ENCODE results near the gene EFCAB11. TPM values are rescaled to one million over a fixed set of nuclear protein-coding genes. Genes with fewer than 3 reads are reported as not detected.
"Not testable (repeated sequence)": the region's sequence is repeated elsewhere in the genome, so short reads cannot be mapped to it uniquely, and the experiment has no call there.

EFCAB11 gene
- polyA plus RNA-seq, 6 donors from 2014 or later: 3.7 to 13.1 (median 7.4) TPM

DNA sequence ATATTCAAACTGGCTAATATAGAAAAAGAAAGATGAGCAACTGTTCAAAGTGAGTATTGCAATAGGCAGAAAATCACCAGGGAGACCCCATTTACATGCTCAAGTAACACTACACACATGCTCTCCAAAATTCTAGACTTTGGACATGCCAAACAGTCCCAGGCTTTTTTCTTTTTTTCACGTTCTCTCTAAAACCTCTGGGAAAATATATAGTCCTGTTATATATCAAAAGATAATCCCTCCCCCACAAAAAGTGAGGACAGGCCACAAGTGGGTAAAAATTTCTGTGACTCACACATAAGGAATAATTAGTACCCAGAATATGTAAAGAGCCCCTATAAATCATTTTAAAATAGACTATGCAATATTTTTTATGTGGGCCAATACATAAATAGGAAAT, 55.2 kb downstream of the EFCAB11 start:
- H3K27ac Mint-ChIP-seq: no peak overlapping the region
- peaks cover 0 to 5% of the 10 kb centered on the region in 2 donors for H3K36me3 Mint-ChIP-seq
- ATAC-seq (ENCODE audit: low read depth in 2 of 2) (no peak), DNase-seq (no peak)
- no peak overlapping the region for H3K4me3 Mint-ChIP-seq
- H3K9me3 Mint-ChIP-seq: no peaks in the 10 kb centered on the region
- peaks cover 0 to 7% (median 0%) of the 10 kb centered on the region in 3 donors for H3K4me1 Mint-ChIP-seq
- H3K27me3 Mint-ChIP-seq: no peaks in the 10 kb centered on the region

DNA sequence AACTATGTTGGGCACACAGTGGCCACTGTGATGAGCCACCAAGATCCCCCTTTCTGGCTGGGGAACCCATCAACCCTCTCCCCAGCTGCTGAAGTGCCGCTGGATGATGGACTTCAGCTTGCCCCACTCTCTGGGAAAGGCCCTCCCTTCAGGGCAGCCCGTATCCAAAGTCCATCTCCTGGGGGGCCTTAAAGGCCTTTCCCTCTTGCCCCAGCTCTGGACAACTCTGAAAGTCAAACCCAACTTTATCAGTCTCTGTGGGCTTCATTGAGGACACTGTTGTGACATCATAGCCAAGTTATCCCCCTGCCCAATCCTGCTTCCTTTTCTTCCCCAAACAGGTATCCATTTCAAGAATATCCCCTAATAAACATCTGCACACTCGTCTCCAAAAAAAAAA, 61.1 kb downstream of the EFCAB11 start:
- H3K9me3 Mint-ChIP-seq; ATAC-seq (ENCODE audit: low read depth in 2 of 2); H3K27me3 Mint-ChIP-seq; H3K4me1 Mint-ChIP-seq; DNase-seq; H3K27ac Mint-ChIP-seq; H3K4me3 Mint-ChIP-seq: not testable (repeated sequence)
- peaks cover 5 to 12% of the 10 kb centered on the region in 2 donors for H3K36me3 Mint-ChIP-seq

DNA sequence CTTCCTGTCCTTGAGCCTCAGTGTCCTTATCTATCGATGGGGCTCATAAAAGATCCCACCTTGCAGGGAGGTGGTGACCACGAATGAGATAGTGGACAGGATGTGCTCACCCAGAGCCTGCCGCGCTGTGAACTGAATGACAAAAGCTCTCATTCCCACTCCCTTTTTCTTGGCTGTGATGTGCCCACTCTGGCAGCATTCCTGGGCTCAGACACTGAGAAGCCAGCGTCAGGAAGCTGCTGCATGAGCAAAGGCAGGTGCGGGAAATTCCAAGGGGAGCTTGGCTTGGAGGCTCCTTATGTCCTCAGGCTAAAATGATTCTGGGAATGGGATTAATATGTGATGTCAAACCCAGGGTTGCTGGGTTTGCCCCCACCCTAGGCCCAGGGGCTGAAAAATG, 61.6 kb downstream of the EFCAB11 start:
- Mint-ChIP-seq H3K4me3 (no peak overlapping the region), H3K4me1 (no peaks in the 10 kb centered on the region), H3K36me3 (peaks cover 5 to 12% of the 10 kb centered on the region in 2 donors), H3K27ac (no peak overlapping the region), H3K27me3 (no peaks in the 10 kb centered on the region), H3K9me3 (peaks cover 0 to 8% (median 4%) of the 10 kb centered on the region in 7 donors)
- DNase-seq (no peak), ATAC-seq (ENCODE audit: low read depth in 2 of 2) (no peak)

DNA sequence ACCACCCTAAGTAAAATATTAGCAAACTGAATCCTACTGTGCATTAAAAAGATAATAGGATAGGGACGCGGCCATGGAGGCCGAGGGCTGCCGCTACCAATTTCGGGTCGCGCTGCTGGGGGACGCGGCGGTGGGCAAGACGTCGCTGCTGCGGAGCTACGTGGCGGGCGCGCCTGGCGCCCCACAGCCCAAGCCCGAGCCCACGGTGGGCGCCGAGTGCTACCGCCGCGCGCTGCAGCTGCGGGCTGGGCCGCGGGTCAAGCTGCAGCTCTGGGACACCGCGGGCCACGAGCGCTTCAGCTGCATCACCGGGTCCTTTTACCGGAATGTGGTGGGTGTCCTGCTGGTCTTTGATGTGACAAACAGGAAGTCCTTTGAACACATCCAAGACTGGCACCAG, 62.8 kb downstream of the EFCAB11 start:
- peaks cover 5 to 12% of the 10 kb centered on the region in 2 donors for H3K36me3 Mint-ChIP-seq
- not testable (repeated sequence) for DNase-seq; H3K9me3 Mint-ChIP-seq; H3K4me3 Mint-ChIP-seq; H3K4me1 Mint-ChIP-seq; ATAC-seq (ENCODE audit: low read depth in 2 of 2); H3K27ac Mint-ChIP-seq; H3K27me3 Mint-ChIP-seq

DNA sequence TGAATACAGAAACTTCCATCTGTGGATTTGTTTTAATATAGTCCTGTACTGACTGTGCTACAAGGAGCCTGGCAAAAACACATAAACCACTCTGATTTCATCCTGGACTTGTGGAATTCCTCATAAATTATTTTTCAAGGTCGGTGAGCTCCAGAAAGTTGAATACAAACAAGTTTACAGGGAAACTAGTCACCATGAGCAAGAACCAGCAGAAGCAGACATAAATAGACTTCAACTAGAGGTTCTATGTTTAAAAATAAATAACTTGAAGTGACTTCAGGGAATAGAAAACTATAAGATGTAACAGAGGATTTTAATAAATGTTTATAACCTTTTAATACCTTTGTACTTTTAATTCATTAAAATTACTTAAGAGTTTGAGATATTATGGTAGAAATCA, 63.5 kb downstream of the EFCAB11 start:
- Mint-ChIP-seq H3K36me3 (peaks cover 5 to 12% of the 10 kb centered on the region in 2 donors), H3K9me3 (peaks cover 0 to 8% (median 4%) of the 10 kb centered on the region in 7 donors), H3K27ac (no peak overlapping the region), H3K4me1 (no peaks in the 10 kb centered on the region), H3K4me3 (no peak overlapping the region), H3K27me3 (no peaks in the 10 kb centered on the region)
- no peak for DNase-seq
- ATAC-seq (ENCODE audit: low read depth in 2 of 2): no peak

DNA sequence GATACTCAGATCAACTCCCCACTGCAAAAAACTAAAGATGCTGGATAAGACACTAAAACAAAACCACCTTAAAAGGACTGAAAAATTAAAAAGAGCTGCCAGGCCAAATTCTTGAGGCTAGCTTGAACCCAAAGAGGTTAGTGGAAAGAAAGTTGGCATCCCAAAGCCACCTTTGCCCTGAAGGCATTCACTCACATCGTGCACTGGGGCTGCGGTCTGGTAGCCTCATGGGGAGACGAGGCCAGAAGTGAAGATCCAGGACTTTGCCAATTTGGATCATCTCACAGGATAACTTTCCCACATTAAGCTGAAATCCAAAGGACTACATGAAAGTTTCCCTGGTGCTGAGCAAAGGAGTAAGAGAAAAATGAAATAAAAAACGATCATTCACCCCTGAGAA, 63.9 kb downstream of the EFCAB11 start:
- Mint-ChIP-seq H3K27ac (no peak overlapping the region), H3K36me3 (peaks cover 5 to 8% of the 10 kb centered on the region in 2 donors), H3K27me3 (no peaks in the 10 kb centered on the region), H3K4me1 (peaks cover 0 to 2% (median 0%) of the 10 kb centered on the region in 3 donors), H3K9me3 (peaks cover 0 to 8% (median 4%) of the 10 kb centered on the region in 7 donors), H3K4me3 (no peak overlapping the region)
- ATAC-seq (ENCODE audit: low read depth in 2 of 2) (no peak), DNase-seq (no peak)

DNA sequence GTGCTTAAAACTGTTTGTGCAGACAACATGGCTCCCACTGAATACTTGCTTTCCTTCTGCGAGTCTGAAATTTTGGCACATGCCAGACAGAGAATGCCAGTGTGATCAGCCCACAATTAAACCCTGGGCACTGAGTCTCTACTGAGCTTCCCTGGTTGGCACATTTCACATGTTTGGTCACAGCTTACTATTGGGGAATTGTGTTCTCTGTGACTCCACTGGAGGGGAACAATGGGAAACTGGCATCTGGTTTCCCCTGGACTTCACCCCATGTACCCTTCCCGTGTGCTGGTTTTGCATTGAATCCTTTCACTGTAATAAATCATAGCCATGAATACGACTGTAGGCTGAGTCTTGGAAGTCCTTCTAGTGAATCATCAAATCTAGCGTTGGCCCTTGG, 64.9 kb downstream of the EFCAB11 start:
- DNase-seq (no peak), ATAC-seq (ENCODE audit: low read depth in 2 of 2) (no peak)
- Mint-ChIP-seq H3K27me3 (no peaks in the 10 kb centered on the region), H3K4me3 (no peak overlapping the region), H3K9me3 (peaks cover 0 to 8% (median 4%) of the 10 kb centered on the region in 7 donors), H3K36me3 (peaks cover 5 to 7% of the 10 kb centered on the region in 2 donors), H3K27ac (peak overlapping the region in 1 of 6 donors; percentile 40), H3K4me1 (peaks cover 0 to 4% (median 0%) of the 10 kb centered on the region in 3 donors)

DNA sequence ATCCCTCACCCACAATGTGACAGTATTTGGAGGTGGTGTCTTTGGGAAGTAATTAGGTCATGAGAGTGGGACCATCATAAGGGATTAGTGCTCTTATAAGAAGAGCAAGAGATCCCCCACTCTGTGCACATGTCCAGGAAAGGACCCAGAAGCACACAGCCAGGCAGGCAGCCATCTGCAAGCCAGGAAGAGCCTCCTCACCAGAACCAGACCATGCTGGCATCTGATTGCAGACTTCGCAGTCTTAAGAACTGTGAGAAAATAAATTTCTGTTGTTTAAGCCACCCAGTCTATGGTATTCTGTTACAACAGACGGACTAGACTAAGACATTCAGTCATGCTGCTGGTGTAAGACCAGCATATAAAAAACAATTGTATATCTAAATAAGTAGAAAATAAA, 69.8 kb downstream of the EFCAB11 start:
- H3K27me3 Mint-ChIP-seq: no peaks in the 10 kb centered on the region
- DNase-seq (no peak), ATAC-seq (ENCODE audit: low read depth in 2 of 2) (no peak)
- H3K27ac Mint-ChIP-seq: no peak overlapping the region
- H3K9me3 Mint-ChIP-seq: no peaks in the 10 kb centered on the region
- H3K4me3 Mint-ChIP-seq: no peak overlapping the region
- no peaks in the 10 kb centered on the region for H3K36me3 Mint-ChIP-seq
- H3K4me1 Mint-ChIP-seq: peaks cover 0 to 8% (median 7%) of the 10 kb centered on the region in 3 donors

DNA sequence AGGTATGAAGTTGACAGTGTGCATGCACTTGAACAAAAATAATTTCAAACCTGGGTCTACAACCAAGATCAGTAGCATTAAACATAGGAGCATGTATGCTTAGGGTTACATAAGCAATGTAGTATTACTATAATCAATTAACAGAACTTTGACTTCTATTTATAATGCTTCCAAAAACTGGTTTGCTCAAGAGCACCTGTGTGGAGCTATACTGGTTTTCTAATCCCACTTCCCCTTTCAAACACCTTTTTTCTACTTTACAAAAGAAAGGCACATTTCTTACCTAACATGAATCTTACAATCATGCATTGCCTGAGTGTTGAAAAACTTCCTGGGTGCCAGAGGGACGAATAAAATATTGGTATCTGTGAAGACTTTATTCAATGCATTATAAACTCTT, 72.7 kb downstream of the EFCAB11 start:
- Mint-ChIP-seq H3K4me1 (peaks cover 7 to 15% (median 13%) of the 10 kb centered on the region in 3 donors), H3K27ac (peak overlapping the region in 1 of 6 donors; percentile 35), H3K4me3 (no peak overlapping the region), H3K36me3 (no peaks in the 10 kb centered on the region), H3K27me3 (no peaks in the 10 kb centered on the region), H3K9me3 (no peaks in the 10 kb centered on the region)
- no peak for DNase-seq
- ATAC-seq (ENCODE audit: low read depth in 2 of 2): no peak

DNA sequence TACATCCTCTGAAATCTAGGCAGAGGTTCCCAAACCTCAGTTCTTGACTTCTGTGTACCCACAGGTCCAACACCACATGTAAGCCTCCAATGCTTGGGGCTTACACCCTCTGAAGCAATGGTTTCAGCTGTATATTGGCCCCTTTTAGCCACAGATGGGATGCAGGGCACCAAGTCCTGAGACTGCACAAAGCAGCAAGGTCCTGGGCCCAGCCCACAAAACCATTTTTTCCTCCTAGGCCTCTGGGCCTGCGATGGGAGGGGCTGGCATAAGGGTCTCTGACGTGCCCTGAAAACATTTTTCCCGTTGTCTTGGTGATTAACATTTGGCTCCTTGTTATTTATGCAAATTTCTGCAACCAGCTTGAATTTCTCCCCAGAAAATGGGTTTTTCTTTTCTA, 80.4 kb downstream of the EFCAB11 start:
- H3K27me3 Mint-ChIP-seq; H3K27ac Mint-ChIP-seq; H3K4me3 Mint-ChIP-seq; H3K4me1 Mint-ChIP-seq; ATAC-seq (ENCODE audit: low read depth in 2 of 2); DNase-seq: not testable (repeated sequence)
- peaks cover 18 to 21% of the 10 kb centered on the region in 2 donors for H3K36me3 Mint-ChIP-seq
- H3K9me3 Mint-ChIP-seq: peaks cover 0 to 26% (median 12%) of the 10 kb centered on the region in 7 donors

DNA sequence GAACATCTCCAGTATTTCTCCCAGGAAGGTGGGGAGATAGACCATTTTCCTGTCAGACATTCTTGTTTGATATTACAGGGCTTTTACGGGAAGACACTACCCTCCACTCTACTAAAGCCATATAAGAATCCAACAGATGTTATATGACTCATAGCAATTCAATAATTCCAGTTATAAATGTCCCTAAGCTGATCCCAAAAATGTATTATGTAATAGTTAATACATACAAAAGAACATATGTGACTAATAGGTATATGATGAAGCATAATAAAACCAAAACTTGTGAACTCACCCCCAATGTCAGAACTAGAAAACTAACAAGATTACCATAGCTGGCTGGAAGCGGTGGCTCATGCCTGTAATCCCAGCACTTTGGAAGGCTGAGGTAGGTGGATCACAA, 84.2 kb downstream of the EFCAB11 start:
- no peaks in the 10 kb centered on the region for H3K4me1 Mint-ChIP-seq
- H3K4me3 Mint-ChIP-seq: no peak overlapping the region
- H3K9me3 Mint-ChIP-seq: peaks cover 0 to 28% (median 20%) of the 10 kb centered on the region in 7 donors
- ATAC-seq (ENCODE audit: low read depth in 2 of 2): no peak
- no peak for DNase-seq
- no peaks in the 10 kb centered on the region for H3K27me3 Mint-ChIP-seq
- no peak overlapping the region for H3K27ac Mint-ChIP-seq
- peaks cover 13 to 14% of the 10 kb centered on the region in 2 donors for H3K36me3 Mint-ChIP-seq

DNA sequence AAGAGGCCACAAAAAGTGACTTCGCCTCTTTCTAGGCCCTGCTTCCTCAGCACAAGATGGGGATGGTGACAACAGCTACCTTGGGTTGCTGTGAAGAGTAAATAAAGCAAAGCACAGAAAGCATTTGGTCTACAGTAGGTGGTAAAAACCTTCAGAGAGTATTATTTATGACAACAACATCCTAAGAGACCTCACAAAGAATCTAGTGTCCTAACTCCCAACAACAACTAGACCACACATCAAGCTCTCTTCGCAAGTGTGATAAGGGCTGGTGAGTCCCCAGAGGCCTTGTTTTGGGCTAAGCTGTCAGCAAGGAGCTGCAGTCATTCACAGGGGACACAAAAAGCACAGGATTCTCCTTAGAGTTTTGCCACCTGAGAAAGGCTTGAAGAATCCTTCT, 84.9 kb downstream of the EFCAB11 start:
- peaks cover 0 to 24% (median 18%) of the 10 kb centered on the region in 7 donors for H3K9me3 Mint-ChIP-seq
- H3K27ac Mint-ChIP-seq: no peak overlapping the region
- no peaks in the 10 kb centered on the region for H3K4me1 Mint-ChIP-seq
- peaks cover 8 to 14% of the 10 kb centered on the region in 2 donors for H3K36me3 Mint-ChIP-seq
- no peaks in the 10 kb centered on the region for H3K27me3 Mint-ChIP-seq
- ATAC-seq (ENCODE audit: low read depth in 2 of 2): no peak
- DNase-seq: no peak
- H3K4me3 Mint-ChIP-seq: no peak overlapping the region

DNA sequence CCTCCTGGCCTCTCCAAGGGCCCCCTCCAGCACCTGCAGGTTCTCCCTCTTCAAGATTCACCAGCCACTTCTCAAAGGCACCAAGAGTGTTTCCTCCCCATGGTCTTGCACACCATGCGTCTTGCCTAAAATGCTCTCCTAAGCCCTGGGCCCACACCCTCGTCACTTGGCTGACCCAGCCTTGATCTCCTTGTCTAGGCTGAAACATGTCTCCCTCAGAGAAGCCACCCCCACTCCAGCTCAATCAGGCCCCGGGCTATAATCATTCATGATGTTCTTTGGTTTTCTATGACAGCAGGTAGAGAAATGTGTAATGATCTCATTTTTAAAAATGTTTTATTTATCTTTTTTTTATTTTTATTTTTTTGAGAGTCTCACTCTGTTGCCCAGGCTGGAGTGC, 88.1 kb downstream of the EFCAB11 start:
- H3K4me3 Mint-ChIP-seq: no peak overlapping the region
- no peak overlapping the region for H3K27ac Mint-ChIP-seq
- H3K27me3 Mint-ChIP-seq: no peaks in the 10 kb centered on the region
- no peak for DNase-seq
- ATAC-seq (ENCODE audit: low read depth in 2 of 2): no peak
- H3K9me3 Mint-ChIP-seq: peaks cover 0 to 21% (median 4%) of the 10 kb centered on the region in 7 donors
- H3K4me1 Mint-ChIP-seq: no peaks in the 10 kb centered on the region
- peaks cover 5 to 19% of the 10 kb centered on the region in 2 donors for H3K36me3 Mint-ChIP-seq

DNA sequence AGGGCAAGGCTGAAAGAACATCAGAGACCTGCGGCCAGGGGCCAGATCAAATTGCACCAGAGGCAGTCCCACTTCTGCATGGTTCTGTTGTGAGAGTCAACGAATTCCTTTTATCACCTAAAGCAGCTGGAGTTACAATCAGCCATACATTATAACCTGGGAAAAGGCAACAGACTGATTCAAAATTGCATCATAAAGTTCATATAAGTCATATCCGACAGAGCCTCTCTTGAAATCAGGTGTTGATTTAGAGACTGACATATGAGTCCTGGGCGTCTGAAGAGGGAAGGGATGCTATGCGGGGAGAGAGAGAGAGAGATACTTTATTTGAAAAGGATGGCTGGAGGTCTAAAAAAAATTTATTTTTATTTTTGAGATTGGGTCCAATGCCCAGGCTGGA, 89.4 kb downstream of the EFCAB11 start:
- Mint-ChIP-seq H3K4me1 (no peaks in the 10 kb centered on the region), H3K9me3 (peaks cover 2 to 21% (median 6%) of the 10 kb centered on the region in 7 donors), H3K27ac (no peak overlapping the region), H3K27me3 (no peaks in the 10 kb centered on the region), H3K36me3 (peaks cover 10 to 19% of the 10 kb centered on the region in 2 donors), H3K4me3 (peak overlapping the region in 1 of 8 donors; percentile 25)
- no peak for DNase-seq
- ATAC-seq (ENCODE audit: low read depth in 2 of 2): no peak

DNA sequence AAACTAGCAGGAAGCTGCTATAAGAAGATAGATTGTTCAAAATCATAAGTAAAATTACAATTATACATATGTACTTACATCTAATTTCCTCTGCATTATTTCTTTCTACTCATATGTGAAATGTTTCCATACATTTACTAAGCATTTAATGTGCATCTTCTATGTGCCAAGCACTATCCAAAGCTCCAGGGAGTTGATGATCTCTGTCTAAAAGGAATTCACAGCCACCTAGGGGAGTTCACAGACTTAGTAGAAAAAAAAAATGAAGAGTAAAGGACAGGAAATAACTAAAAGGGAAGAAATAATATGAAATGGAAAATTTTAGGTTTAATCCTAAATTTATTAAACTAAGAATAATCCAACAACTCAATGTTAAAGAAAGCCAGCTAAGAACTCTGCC, 91.7 kb downstream of the EFCAB11 start:
- ATAC-seq (ENCODE audit: low read depth in 2 of 2) (no peak), DNase-seq (no peak)
- peaks cover under 1 to 13% (median 4%) of the 10 kb centered on the region in 7 donors for H3K9me3 Mint-ChIP-seq
- no peaks in the 10 kb centered on the region for H3K27me3 Mint-ChIP-seq
- no peaks in the 10 kb centered on the region for H3K4me1 Mint-ChIP-seq
- H3K27ac Mint-ChIP-seq: no peak overlapping the region
- peaks cover 9 to 10% of the 10 kb centered on the region in 2 donors for H3K36me3 Mint-ChIP-seq
- H3K4me3 Mint-ChIP-seq: no peak overlapping the region

All from naive B cell (primary cell).